B cell (primary cell): ENCODE results near the gene SLC22A15.

Experiments
- EZH2 ChIP-seq: IDR thresholded peaks from 2 replicates; pipeline ENCODE4 v1.6.1; 2012; ENCODE audit warnings: borderline replicate concordance, low read depth, mild to moderate bottlenecking, moderate library complexity, low read length; ENCODE audit not compliant: insufficient read depth, poor library complexity, severe bottlenecking
- TF ChIP-seq, protein P1 (sequence below): fragments of 200-600 bp; IDR thresholded peaks from one replicate; pipeline ENCODE4 v1.8.0; 2022; ENCODE audit warnings: antibody characterized with exemption, mild to moderate bottlenecking

DNA sequence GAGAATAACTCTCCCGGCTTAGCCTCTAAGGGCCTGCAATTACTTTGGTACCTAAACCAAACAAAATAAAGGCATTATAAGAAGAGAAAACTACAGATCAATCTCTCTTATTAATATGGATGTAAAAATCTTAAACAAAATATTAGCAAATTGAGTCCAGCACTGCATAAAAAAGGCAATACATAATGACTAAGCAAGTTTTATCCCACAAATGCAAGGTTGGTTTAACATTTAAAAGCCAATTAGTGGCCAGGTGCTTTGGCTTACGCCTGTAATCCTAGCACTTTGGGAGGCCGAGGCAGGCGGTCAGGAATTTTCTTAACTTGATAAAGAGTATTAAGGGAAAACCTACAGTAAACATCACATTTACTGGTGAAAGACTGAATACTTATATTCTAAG lies 67.8 kb downstream of the SLC22A15 start:
- TF ChIP-seq, protein P1, sequence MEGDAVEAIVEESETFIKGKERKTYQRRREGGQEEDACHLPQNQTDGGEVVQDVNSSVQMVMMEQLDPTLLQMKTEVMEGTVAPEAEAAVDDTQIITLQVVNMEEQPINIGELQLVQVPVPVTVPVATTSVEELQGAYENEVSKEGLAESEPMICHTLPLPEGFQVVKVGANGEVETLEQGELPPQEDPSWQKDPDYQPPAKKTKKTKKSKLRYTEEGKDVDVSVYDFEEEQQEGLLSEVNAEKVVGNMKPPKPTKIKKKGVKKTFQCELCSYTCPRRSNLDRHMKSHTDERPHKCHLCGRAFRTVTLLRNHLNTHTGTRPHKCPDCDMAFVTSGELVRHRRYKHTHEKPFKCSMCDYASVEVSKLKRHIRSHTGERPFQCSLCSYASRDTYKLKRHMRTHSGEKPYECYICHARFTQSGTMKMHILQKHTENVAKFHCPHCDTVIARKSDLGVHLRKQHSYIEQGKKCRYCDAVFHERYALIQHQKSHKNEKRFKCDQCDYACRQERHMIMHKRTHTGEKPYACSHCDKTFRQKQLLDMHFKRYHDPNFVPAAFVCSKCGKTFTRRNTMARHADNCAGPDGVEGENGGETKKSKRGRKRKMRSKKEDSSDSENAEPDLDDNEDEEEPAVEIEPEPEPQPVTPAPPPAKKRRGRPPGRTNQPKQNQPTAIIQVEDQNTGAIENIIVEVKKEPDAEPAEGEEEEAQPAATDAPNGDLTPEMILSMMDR, result no peak
- TF ChIP-seq EZH2, result no peak
